Stimulated activated memory B cell treated with anti-CD40 and anti-IgM and Interleukin-4, amounts not matched to agents 10 μg/mL and 1 μg/mL and 100 μg/mL, for 72 hours (primary cell): ENCODE results near the gene SLC26A8.
"Not testable (repeated sequence)": the region's sequence is repeated elsewhere in the genome, so short reads cannot be mapped to it uniquely, and the experiment has no call there.

Experiments
- ATAC-seq: fragments of 150-1000 bp; cut with Tn5 transposase; 2 replicates; pipeline ENCODE4 v1.10.0; 2021
- H3K27ac Mint-ChIP-seq: one replicate; pipeline ENCODE4 v1.8.0; 2022; ENCODE audit warnings: mild to moderate bottlenecking, mixed read lengths
- H3K27me3 Mint-ChIP-seq: one replicate; pipeline ENCODE4 v1.8.0; 2022; ENCODE audit warnings: mixed read lengths
- H3K36me3 Mint-ChIP-seq: one replicate; pipeline ENCODE4 v1.8.0; 2022; ENCODE audit warnings: mixed read lengths
- H3K4me1 Mint-ChIP-seq: one replicate; pipeline ENCODE4 v1.8.0; 2022; ENCODE audit warnings: mixed read lengths
- H3K4me3 Mint-ChIP-seq: one replicate; pipeline ENCODE4 v1.8.0; 2022; ENCODE audit warnings: mild to moderate bottlenecking, moderate library complexity, mixed read lengths
- H3K9me3 Mint-ChIP-seq: one replicate; pipeline ENCODE4 v1.8.0; 2022; ENCODE audit warnings: mixed read lengths

SLC26A8 gene

GRCh38 chr6:35955521-35955920 lies 68.9 kb downstream of the SLC26A8 start:
- Mint-ChIP-seq H3K4me3 (no peak overlapping the region), H3K27me3 (peaks cover 19% of the 10 kb centered on the region), H3K36me3 (no peaks in the 10 kb centered on the region), H3K4me1 (no peaks in the 10 kb centered on the region), H3K9me3 (no peaks in the 10 kb centered on the region), H3K27ac (no peak overlapping the region)
- ATAC-seq = no peak

GRCh38 chr6:35955071-35955470 lies 69.4 kb downstream of the SLC26A8 start:
- no peaks in the 10 kb centered on the region for H3K4me1 Mint-ChIP-seq

GRCh38 chr6:35954333-35954732 lies 70.1 kb downstream of the SLC26A8 start:
- no peak for ATAC-seq
- Mint-ChIP-seq H3K27me3 (peaks cover 19% of the 10 kb centered on the region), H3K4me3 (no peak overlapping the region), H3K36me3 (no peaks in the 10 kb centered on the region), H3K4me1 (no peaks in the 10 kb centered on the region), H3K9me3 (no peaks in the 10 kb centered on the region), H3K27ac (no peak overlapping the region)

More at GRCh38 chr6:35955071-35955470, 69.4 kb downstream of the SLC26A8 start:
- H3K36me3 Mint-ChIP-seq = no peaks in the 10 kb centered on the region
- no peak overlapping the region for H3K4me3 Mint-ChIP-seq
- peaks cover 19% of the 10 kb centered on the region for H3K27me3 Mint-ChIP-seq
- no peak for ATAC-seq
- no peaks in the 10 kb centered on the region for H3K9me3 Mint-ChIP-seq
- no peak overlapping the region for H3K27ac Mint-ChIP-seq

GRCh38 chr6:35948725-35949124 lies 75.7 kb downstream of the SLC26A8 start:
- Mint-ChIP-seq H3K9me3 (no peaks in the 10 kb centered on the region), H3K4me3 (no peak overlapping the region), H3K27me3 (no peaks in the 10 kb centered on the region), H3K36me3 (no peaks in the 10 kb centered on the region), H3K4me1 (no peaks in the 10 kb centered on the region), H3K27ac (no peak overlapping the region)
- ATAC-seq = no peak

GRCh38 chr6:35945650-35946025 lies 78.8 kb downstream of the SLC26A8 start:
- no peak for ATAC-seq
- Mint-ChIP-seq H3K27ac (no peak overlapping the region), H3K4me1 (no peaks in the 10 kb centered on the region)

DNA sequence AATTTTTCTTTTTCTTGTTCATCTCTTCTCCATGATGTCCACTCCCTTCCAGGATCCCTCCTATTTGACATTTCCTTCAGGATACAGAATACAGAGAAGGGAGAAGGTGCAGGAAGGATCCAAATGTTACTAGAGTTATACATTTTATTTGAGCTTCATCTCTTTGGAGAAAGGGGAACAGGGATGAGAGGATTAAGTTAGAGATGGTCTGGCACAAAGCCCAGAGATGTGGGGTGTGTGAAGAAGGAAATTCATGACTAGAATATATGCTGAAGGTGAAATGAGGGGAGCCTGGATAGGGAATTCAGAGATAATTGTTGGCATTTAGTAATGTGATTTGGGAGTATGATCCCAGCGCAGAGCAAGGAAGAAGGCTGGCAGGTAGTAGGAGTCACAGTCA lies 81.1 kb downstream of the SLC26A8 start:
- Mint-ChIP-seq H3K27me3 (no peaks in the 10 kb centered on the region), H3K4me3 (no peak overlapping the region), H3K4me1 (no peaks in the 10 kb centered on the region), H3K27ac (no peak overlapping the region), H3K36me3 (peaks cover 8% of the 10 kb centered on the region), H3K9me3 (peaks cover 5% of the 10 kb centered on the region)
- ATAC-seq = no peak

More at GRCh38 chr6:35945650-35946025, 78.8 kb downstream of the SLC26A8 start:
- Mint-ChIP-seq H3K27me3 (no peaks in the 10 kb centered on the region), H3K4me3 (no peak overlapping the region), H3K36me3 (no peaks in the 10 kb centered on the region), H3K9me3 (peaks cover 3% of the 10 kb centered on the region)

DNA sequence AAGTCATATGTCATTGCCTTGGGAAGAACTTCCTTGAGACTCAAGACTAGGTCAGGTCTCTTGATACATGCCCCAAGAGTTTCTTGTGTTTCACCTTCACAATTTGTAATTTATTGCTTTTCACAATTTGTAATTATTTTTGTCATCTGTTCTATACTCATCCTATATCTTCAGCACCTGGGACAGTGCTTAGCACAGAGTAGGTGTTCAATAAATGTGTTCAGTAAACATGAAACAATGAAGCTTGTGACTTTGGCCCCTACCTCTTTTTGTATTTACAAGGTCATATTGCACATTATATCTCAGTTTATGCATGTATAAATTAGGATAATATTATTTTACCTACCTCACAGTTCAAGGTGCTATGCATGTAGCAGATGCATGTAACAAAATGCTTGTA lies 82.1 kb downstream of the SLC26A8 start:
- no peaks in the 10 kb centered on the region for H3K27me3 Mint-ChIP-seq
- no peak for ATAC-seq
- no peak overlapping the region for H3K4me3 Mint-ChIP-seq
- no peak overlapping the region for H3K27ac Mint-ChIP-seq
- no peaks in the 10 kb centered on the region for H3K4me1 Mint-ChIP-seq
- H3K36me3 Mint-ChIP-seq = peaks cover 8% of the 10 kb centered on the region
- H3K9me3 Mint-ChIP-seq = peaks cover 5% of the 10 kb centered on the region

- H3K27me3 Mint-ChIP-seq, H3K36me3 Mint-ChIP-seq, ATAC-seq, H3K4me3 Mint-ChIP-seq, H3K27ac Mint-ChIP-seq, H3K4me1 Mint-ChIP-seq, H3K9me3 Mint-ChIP-seq: not testable (repeated sequence)
These were observed 83.3 kb downstream of the SLC26A8 start for GRCh38 chr6:35941170-35941569.

GRCh38 chr6:35940014-35940413 lies 84.4 kb downstream of the SLC26A8 start:
- ATAC-seq, H3K36me3 Mint-ChIP-seq, H3K9me3 Mint-ChIP-seq, H3K4me3 Mint-ChIP-seq, H3K27ac Mint-ChIP-seq, H3K4me1 Mint-ChIP-seq: not testable (repeated sequence)
- peaks cover 14% of the 10 kb centered on the region for H3K27me3 Mint-ChIP-seq

DNA sequence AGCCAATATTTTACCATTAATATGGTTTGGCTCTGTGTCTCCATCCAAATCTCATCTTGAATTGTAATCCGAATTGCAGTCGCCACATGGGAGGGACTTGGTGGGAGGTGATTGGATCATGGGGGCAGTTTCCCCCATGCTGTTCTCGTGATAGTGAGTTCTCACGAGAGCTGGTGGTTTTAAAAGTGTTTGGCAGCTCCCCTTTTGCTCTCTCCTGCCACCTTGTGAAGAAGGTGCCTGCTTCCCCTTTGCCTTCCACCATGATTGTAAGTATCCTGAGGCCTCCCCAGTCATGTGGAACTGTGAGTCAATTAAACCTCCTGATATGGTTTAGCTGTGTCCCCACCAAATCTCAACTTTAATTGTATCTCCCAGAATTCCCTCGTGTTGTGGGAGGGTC lies 85.2 kb downstream of the SLC26A8 start:
- peaks cover 15% of the 10 kb centered on the region for H3K27me3 Mint-ChIP-seq
- H3K9me3 Mint-ChIP-seq, H3K4me3 Mint-ChIP-seq, H3K36me3 Mint-ChIP-seq, H3K27ac Mint-ChIP-seq, H3K4me1 Mint-ChIP-seq, ATAC-seq: not testable (repeated sequence)

DNA sequence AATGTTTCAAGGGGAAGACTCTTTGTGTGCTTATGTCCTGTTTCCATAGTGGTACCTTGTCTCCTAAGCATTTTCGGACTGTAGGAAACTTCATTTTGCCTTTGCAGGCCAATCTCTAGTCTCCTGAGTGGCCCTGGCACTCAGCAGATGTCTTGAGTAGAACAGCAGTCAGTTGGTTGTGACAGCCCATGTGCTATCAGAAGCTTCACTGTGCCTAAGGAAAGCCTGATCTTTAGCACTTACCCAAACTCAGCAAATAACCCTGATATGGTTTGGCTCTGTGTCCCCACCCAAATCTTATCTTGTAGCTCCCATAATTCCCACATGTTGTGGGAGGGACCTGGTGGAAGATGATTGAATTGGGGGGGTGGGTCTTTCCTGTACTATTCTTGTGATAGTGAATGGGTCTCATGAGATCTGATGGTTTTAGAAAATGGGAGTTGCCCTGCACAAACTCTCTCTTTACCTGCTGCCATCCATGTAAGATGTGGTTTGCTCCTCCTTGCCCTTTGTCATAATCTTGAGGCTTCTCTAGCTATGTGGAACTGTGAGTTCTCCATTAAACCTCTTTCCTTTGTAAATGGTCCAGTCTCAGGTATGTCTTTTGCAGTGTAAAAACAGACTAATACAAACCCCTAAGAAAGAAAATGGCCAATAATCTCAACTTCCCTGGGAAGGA lies 87.6 kb downstream of the SLC26A8 start:
- Mint-ChIP-seq H3K4me1 (no peaks in the 10 kb centered on the region), H3K27ac (no peak overlapping the region), H3K27me3 (peaks cover 15% of the 10 kb centered on the region), H3K9me3 (peaks cover 5% of the 10 kb centered on the region), H3K36me3 (peaks cover 8% of the 10 kb centered on the region), H3K4me3 (no peak overlapping the region)
- no peak for ATAC-seq

GRCh38 chr6:35935469-35935868 lies 89.0 kb downstream of the SLC26A8 start:
- peaks cover 8% of the 10 kb centered on the region for H3K36me3 Mint-ChIP-seq
- peaks cover 3% of the 10 kb centered on the region for H3K9me3 Mint-ChIP-seq
- peaks cover 15% of the 10 kb centered on the region for H3K27me3 Mint-ChIP-seq
- H3K4me3 Mint-ChIP-seq = no peak overlapping the region
- H3K4me1 Mint-ChIP-seq = no peaks in the 10 kb centered on the region
- no peak for ATAC-seq
- no peak overlapping the region for H3K27ac Mint-ChIP-seq

GRCh38 chr6:35933844-35934243 lies 90.6 kb downstream of the SLC26A8 start:
- H3K27me3 Mint-ChIP-seq = peaks cover 15% of the 10 kb centered on the region
- H3K4me3 Mint-ChIP-seq = no peak overlapping the region
- H3K27ac Mint-ChIP-seq = no peak overlapping the region
- H3K36me3 Mint-ChIP-seq = no peaks in the 10 kb centered on the region
- no peak for ATAC-seq
- H3K9me3 Mint-ChIP-seq = no peaks in the 10 kb centered on the region
- no peaks in the 10 kb centered on the region for H3K4me1 Mint-ChIP-seq

DNA sequence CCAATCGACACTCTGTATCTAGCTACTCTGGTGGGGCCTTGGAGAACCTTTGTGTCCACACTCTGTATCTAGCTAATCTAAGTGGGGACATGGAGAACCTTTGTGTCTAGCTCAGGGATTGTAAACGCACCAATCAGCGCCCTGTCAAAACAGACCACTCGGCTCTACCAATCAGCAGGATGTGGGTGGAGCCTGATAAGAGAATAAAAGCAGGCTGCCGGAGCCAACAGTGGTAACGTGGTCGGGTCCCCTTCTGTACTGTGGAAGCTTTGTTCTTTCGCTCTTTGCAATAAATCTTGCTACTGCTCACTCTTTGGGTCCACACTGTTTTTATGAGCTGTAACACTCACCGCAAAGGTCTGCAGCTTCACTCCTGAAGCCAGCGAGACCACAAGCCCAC lies 92.6 kb downstream of the SLC26A8 start:
- not testable (repeated sequence) for H3K36me3 Mint-ChIP-seq

GRCh38 chr6:35931120-35931561 lies 93.3 kb downstream of the SLC26A8 start:
- peaks cover 12% of the 10 kb centered on the region for H3K27me3 Mint-ChIP-seq
- ATAC-seq = no peak
- no peak overlapping the region for H3K4me3 Mint-ChIP-seq
- H3K4me1 Mint-ChIP-seq = no peaks in the 10 kb centered on the region
- H3K27ac Mint-ChIP-seq = no peak overlapping the region
- no peaks in the 10 kb centered on the region for H3K36me3 Mint-ChIP-seq
- H3K9me3 Mint-ChIP-seq = no peaks in the 10 kb centered on the region

More for the DNA sequence above, 92.6 kb downstream of the SLC26A8 start:
- H3K9me3 Mint-ChIP-seq, H3K27ac Mint-ChIP-seq, H3K4me1 Mint-ChIP-seq, ATAC-seq, H3K4me3 Mint-ChIP-seq: not testable (repeated sequence)
- peaks cover 15% of the 10 kb centered on the region for H3K27me3 Mint-ChIP-seq

DNA sequence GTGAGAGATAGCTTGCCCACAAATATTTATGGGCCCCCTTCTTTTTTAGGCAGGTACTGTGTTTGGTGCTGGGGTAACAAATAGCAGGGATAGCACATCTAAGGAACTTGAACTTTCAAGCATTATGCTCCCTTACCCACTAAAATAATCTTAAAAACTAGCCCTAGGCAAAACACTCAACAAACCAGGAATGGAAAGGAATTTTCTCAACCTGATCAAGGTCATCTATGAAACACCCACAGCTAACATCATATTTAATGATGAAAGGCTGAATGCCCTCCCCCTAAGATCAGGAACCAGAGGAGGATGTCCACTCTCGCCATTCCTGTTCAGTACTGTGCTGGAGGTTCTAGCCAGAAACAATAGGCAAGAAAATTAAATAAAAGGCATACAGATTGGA lies 94.8 kb downstream of the SLC26A8 start:
- Mint-ChIP-seq H3K27me3 (no peaks in the 10 kb centered on the region), H3K4me3 (no peak overlapping the region), H3K36me3 (no peaks in the 10 kb centered on the region), H3K9me3 (no peaks in the 10 kb centered on the region), H3K4me1 (no peaks in the 10 kb centered on the region), H3K27ac (no peak overlapping the region)
- no peak for ATAC-seq
